CD4-positive, alpha-beta T cell (primary cell): Measurements from ENCODE around the gene DNAH9. TPM values are rescaled to one million over a fixed set of nuclear protein-coding genes. Genes with fewer than 3 reads are reported as not detected.

Experiments
- ATAC-seq: fragments of 200-7000 bp; cut with Tn5 transposase; one replicate; pipeline ENCODE4 v1.10.0; 2022; ENCODE audit warnings: mild to moderate bottlenecking; ENCODE audit not compliant: poor library complexity
- CTCF ChIA-PET: fragments of 350-600 bp; sonication (Branson Sonifier 250); formaldehyde crosslinking; loops from one replicate; lab custom pipeline; 2021; ENCODE audit warnings: antibody characterized with exemption, inconsistent platforms; lab: Charles Lee
- POLR2A ChIA-PET: fragments of 350-600 bp; sonication (Branson Sonifier 250); formaldehyde crosslinking; loops from one replicate; lab custom pipeline; 2021; ENCODE audit warnings: antibody characterized with exemption, inconsistent platforms; lab: Charles Lee
- DNase-seq, 14 experiments: peaks; one replicate each; pipeline ENCODE4 v3.0.0-alpha.2; 2013 to 2020; ENCODE audit warnings: mixed read lengths in 2 of 14
- H3K27ac ChIP-seq, 2 donors: one replicate each; pipeline versions ENCODE4 v1.5.1 to v1.7.0; 2013; ENCODE audit warnings: low read length in 2 of 2, low read depth in 1 of 2, mild to moderate bottlenecking in 1 of 2
- H3K27me3 ChIP-seq, 2 experiments: 1 replicate in 1 of 2; 2 replicates in 1 of 2; pipeline versions ENCODE4 v1.6.1 to v1.7.0; 2013; ENCODE audit warnings: low read length in 2 of 2, control low read depth in 1 of 2, mild to moderate bottlenecking in 1 of 2, moderate library complexity in 1 of 2; ENCODE audit not compliant: insufficient read depth in 2 of 2, control insufficient read depth in 1 of 2
- H3K36me3 ChIP-seq: one replicate; pipeline ENCODE4 v1.6.1; 2013; ENCODE audit warnings: low read length, control low read depth; ENCODE audit not compliant: insufficient read depth
- H3K4me1 ChIP-seq: one replicate; pipeline ENCODE4 v1.6.1; 2013; ENCODE audit warnings: low read length, control low read depth; ENCODE audit not compliant: insufficient read depth
- H3K4me3 ChIP-seq: one replicate; pipeline ENCODE4 v1.5.1; 2013; ENCODE audit warnings: mild to moderate bottlenecking, low read length, moderate library complexity
- H3K9me3 ChIP-seq, 2 experiments: 1 replicate in 1 of 2; 2 replicates in 1 of 2; pipeline versions ENCODE4 v1.6.1 to v1.7.0; 2013; ENCODE audit warnings: low read length in 2 of 2, mild to moderate bottlenecking in 2 of 2, control low read depth in 1 of 2, moderate library complexity in 1 of 2; ENCODE audit not compliant: control insufficient read depth in 1 of 2, insufficient read depth in 1 of 2
- H3K27ac Mint-ChIP-seq: one replicate; pipeline ENCODE4 v1.8.0; 2020; ENCODE audit warnings: mixed read lengths
- H3K27me3 Mint-ChIP-seq: one replicate; pipeline ENCODE4 v1.8.0; 2021; ENCODE audit warnings: mixed read lengths
- H3K36me3 Mint-ChIP-seq: one replicate; pipeline ENCODE4 v1.8.0; 2021; ENCODE audit warnings: low read depth, mixed read lengths
- H3K4me1 Mint-ChIP-seq: one replicate; pipeline ENCODE4 v1.8.0; 2021; ENCODE audit warnings: low read depth, mixed read lengths
- H3K4me3 Mint-ChIP-seq: one replicate; pipeline ENCODE4 v1.8.0; 2020; ENCODE audit warnings: mild to moderate bottlenecking, mixed read lengths
- H3K9me3 Mint-ChIP-seq: one replicate; pipeline ENCODE4 v1.8.0; 2020; ENCODE audit warnings: mixed read lengths
- intact Hi-C, 2 experiments: fragments of 100-400 bp; cut with DNase I in 1 of 2; cut with micrococcal nuclease in 1 of 2; formaldehyde crosslinking; loops; one replicate each; pipeline versions ENCODE4 v1.15.1 to v1.9.0; 2023 to 2025; cut with DNase I, micrococcal nuclease
- total RNA-seq, 174 experiments: library from RNA in 2 of 174; stranded (reverse) in 2 of 174; gene quantifications; one replicate each; pipeline ENCODE4 v1.2.3 and lab custom pipeline; 2021 to 2026
- TF ChIP-seq, protein P1 (sequence below): fragments of 200-600 bp; IDR thresholded peaks from one replicate; pipeline ENCODE4 v1.8.0; 2022; ENCODE audit warnings: antibody characterized with exemption, mild to moderate bottlenecking

Gene DNAH9
- total RNA-seq, 2 experiments from 2014 or later, result not detected

DNA sequence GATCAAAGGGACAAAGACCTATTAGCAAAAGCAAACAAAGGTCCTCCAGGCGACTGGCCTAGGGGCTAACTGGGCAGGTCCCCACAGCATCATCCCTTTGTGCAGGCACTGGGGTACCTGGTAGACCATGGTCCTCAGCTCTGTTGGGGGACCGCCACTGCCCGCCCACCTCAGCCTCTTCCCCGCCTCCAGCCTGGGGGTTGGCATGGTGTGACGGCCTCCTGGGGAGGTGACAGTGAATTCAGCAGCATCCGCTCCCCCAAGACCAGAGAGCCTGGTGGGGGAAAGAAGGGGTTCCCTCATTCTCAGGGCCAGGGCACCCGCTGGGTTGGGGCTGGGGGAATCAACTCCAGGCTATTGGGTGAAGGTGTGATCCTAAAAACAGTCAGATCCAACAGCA is 38.7 kb upstream of the DNAH9 start:
- intact Hi-C loops, result no loop called here
- CTCF ChIA-PET, result no interaction called here
- TF ChIP-seq, protein P1, sequence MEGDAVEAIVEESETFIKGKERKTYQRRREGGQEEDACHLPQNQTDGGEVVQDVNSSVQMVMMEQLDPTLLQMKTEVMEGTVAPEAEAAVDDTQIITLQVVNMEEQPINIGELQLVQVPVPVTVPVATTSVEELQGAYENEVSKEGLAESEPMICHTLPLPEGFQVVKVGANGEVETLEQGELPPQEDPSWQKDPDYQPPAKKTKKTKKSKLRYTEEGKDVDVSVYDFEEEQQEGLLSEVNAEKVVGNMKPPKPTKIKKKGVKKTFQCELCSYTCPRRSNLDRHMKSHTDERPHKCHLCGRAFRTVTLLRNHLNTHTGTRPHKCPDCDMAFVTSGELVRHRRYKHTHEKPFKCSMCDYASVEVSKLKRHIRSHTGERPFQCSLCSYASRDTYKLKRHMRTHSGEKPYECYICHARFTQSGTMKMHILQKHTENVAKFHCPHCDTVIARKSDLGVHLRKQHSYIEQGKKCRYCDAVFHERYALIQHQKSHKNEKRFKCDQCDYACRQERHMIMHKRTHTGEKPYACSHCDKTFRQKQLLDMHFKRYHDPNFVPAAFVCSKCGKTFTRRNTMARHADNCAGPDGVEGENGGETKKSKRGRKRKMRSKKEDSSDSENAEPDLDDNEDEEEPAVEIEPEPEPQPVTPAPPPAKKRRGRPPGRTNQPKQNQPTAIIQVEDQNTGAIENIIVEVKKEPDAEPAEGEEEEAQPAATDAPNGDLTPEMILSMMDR, result no peak
- DNase-seq, result no peak
- Histone ChIP-seq H3K36me3 (no peaks in the 10 kb centered on the region), H3K27ac (no peak overlapping the region), H3K4me1 (no peaks in the 10 kb centered on the region), H3K27me3 (no peaks in the 10 kb centered on the region), H3K9me3 (peaks cover 0 to 29% of the 10 kb centered on the region in 2 experiments), H3K4me3 (no peak overlapping the region)
- no peak for ATAC-seq
- Mint-ChIP-seq H3K27me3 (no peaks in the 10 kb centered on the region), H3K36me3 (no peaks in the 10 kb centered on the region), H3K9me3 (peaks cover 8% of the 10 kb centered on the region), H3K27ac (no peak overlapping the region), H3K4me1 (no peaks in the 10 kb centered on the region), H3K4me3 (no peak overlapping the region)
- POLR2A ChIA-PET, result no interaction called here

DNA sequence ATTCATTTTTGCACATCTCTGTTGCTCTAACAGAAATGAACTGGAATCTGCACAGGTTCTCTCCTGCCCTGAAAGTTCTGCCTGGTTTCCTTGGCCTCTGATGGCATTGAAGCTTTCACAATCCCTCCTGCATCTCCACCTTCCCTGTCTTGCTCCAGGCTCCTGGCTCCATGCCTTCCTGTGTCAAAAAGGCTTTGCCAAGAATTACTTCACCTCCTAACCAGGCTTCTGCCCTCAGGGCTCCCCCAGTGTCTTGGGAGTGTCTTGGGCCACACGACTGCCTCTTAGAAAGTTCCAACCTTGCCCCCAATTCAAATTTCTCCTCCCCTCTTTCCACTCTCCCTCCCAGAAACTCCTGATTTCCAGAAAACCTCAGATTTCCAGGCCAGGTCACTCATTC is 37.0 kb upstream of the DNAH9 start:
- H3K4me1 ChIP-seq, result no peaks in the 10 kb centered on the region
- POLR2A ChIA-PET, result no interaction called here
- Mint-ChIP-seq H3K4me3 (no peak overlapping the region), H3K36me3 (no peaks in the 10 kb centered on the region), H3K27ac (no peak overlapping the region), H3K9me3 (peaks cover 2% of the 10 kb centered on the region), H3K4me1 (no peaks in the 10 kb centered on the region), H3K27me3 (no peaks in the 10 kb centered on the region)
- H3K36me3 ChIP-seq, result no peaks in the 10 kb centered on the region
- no peak for DNase-seq
- TF ChIP-seq, protein P1, result no peak
- no peak overlapping the region for H3K4me3 ChIP-seq
- intact Hi-C loops, result no loop called here
- H3K27me3 ChIP-seq, result no peaks in the 10 kb centered on the region
- CTCF ChIA-PET, result no interaction called here
- ATAC-seq, result no peak
- no peak overlapping the region for H3K27ac ChIP-seq
- peaks cover 0 to 29% of the 10 kb centered on the region in 2 experiments for H3K9me3 ChIP-seq

DNA sequence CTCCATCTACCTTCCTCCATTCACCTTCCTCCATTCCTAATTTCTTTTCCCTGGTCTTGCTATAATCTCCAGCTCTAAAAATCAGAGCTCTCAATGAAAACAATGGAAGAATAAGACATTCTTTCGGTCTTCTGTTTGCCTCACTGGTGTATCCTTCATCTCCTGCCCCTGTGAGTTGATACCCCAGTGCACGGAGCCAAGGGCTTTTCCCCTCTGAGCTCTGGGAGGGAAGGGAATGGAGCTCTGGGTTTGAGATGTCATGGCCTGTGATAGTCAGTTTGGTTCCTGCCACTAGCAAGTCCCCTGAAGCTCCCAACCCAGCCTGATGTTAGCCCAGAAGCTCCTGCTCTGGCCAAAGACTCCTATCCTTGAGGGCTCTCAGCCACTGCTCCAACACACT is 36.6 kb upstream of the DNAH9 start:
- no peaks in the 10 kb centered on the region for H3K27me3 ChIP-seq
- no peak for ATAC-seq
- POLR2A ChIA-PET, result no interaction called here
- Mint-ChIP-seq H3K9me3 (peaks cover 2% of the 10 kb centered on the region), H3K27me3 (no peaks in the 10 kb centered on the region), H3K36me3 (no peaks in the 10 kb centered on the region), H3K27ac (no peak overlapping the region), H3K4me3 (no peak overlapping the region), H3K4me1 (no peaks in the 10 kb centered on the region)
- no peak for DNase-seq
- H3K4me1 ChIP-seq, result no peaks in the 10 kb centered on the region
- intact Hi-C loops, result no loop called here
- peaks cover 0 to 29% of the 10 kb centered on the region in 2 experiments for H3K9me3 ChIP-seq
- CTCF ChIA-PET, result no interaction called here
- no peak overlapping the region for H3K27ac ChIP-seq
- no peak overlapping the region for H3K4me3 ChIP-seq
- H3K36me3 ChIP-seq, result no peaks in the 10 kb centered on the region
- TF ChIP-seq, protein P1, result no peak
